ENCODE data around the gene TSSK3.
"Not testable (repeated sequence)": the region's sequence is repeated elsewhere in the genome, so short reads cannot be mapped to it uniquely, and the experiment has no call there.

TSSK3 gene

GRCh38 chr1:32392325-32392724, 30.0 kb downstream of the TSSK3 start:
- no peak overlapping the region for H3K4me3 ChIP-seq (ENCODE audit: low read depth, low read length)
- no peak for DNase-seq (ENCODE audit: low read depth)
- TF ChIP-seq, protein P1, sequence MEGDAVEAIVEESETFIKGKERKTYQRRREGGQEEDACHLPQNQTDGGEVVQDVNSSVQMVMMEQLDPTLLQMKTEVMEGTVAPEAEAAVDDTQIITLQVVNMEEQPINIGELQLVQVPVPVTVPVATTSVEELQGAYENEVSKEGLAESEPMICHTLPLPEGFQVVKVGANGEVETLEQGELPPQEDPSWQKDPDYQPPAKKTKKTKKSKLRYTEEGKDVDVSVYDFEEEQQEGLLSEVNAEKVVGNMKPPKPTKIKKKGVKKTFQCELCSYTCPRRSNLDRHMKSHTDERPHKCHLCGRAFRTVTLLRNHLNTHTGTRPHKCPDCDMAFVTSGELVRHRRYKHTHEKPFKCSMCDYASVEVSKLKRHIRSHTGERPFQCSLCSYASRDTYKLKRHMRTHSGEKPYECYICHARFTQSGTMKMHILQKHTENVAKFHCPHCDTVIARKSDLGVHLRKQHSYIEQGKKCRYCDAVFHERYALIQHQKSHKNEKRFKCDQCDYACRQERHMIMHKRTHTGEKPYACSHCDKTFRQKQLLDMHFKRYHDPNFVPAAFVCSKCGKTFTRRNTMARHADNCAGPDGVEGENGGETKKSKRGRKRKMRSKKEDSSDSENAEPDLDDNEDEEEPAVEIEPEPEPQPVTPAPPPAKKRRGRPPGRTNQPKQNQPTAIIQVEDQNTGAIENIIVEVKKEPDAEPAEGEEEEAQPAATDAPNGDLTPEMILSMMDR (IDR thresholded peaks at IDR 0.05; ENCODE audit: insufficient read depth, low read depth, low read length, missing control alignments), result no peak

GRCh38 chr1:32393136-32393535, 30.8 kb downstream of the TSSK3 start:
- peak overlapping the region; percentile 76 for H3K4me3 ChIP-seq (ENCODE audit: low read depth, low read length)
- TF ChIP-seq, protein P1 (IDR thresholded peaks at IDR 0.05; ENCODE audit: insufficient read depth, low read depth, low read length, missing control alignments), result no peak
- DNase-seq (ENCODE audit: low read depth), result peak; percentile 3

- TF ChIP-seq, protein P1 (IDR thresholded peaks at IDR 0.05; ENCODE audit: insufficient read depth, low read depth, low read length, missing control alignments), result no peak
- peak; percentile 35 for DNase-seq (ENCODE audit: low read depth)
- H3K4me3 ChIP-seq (ENCODE audit: low read depth, low read length), result peak overlapping the region; percentile 76
Measured at GRCh38 chr1:32393832-32394140, 31.4 kb downstream of the TSSK3 start.

DNA sequence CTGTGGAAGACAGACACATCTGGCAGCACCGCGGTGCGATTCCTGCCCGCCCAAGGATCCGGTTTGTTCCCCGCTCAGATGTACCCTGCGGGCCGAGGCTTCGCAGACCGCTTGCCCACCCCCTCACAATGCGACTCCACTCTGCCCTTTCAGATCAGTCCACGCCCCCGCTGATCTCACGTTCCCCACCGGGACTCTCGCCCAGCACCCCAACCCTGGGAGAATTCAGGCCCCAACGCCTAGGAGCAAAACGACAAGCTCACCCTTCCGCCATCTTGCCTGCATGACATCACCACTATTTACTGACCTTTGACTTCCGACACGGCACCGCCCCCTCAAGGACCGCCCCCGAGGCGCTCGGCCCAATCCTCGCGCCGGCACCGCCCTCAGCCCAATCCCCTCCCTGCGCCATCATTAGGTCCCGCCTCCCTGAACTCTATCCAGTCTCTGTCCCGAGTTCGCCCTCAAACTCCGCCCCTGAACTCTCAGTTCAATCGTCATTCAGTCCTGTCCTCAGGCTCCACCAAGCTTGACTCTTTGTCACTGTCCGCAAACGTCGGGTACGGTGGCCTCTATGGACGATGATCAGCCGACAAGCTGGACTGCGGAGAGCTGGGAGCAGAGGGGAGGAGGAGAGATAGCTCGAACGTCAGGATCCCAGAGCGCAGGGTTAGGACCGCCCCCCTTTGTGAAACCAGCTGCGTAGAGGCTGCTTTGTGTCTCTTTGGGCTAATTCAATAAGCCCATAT, 32.0 kb downstream of the TSSK3 start, which contains the start of gene BSDC1:
Gene BSDC1, minus strand, starts transcription at position 301 of the 749 bp plus-strand sequence. Its CDS starts 27 bp downstream, at position 274.
- DNase-seq (ENCODE audit: low read depth), result peak; percentile 98
- peak within 1 kb of the TSS; percentile 76 for H3K4me3 ChIP-seq (ENCODE audit: low read depth, low read length)
- TF ChIP-seq, protein P1 (IDR thresholded peaks at IDR 0.05; ENCODE audit: insufficient read depth, low read depth, low read length, missing control alignments), result no peak

GRCh38 chr1:32394890-32395432, 32.6 kb downstream of the TSSK3 start:
- TF ChIP-seq, protein P1 (IDR thresholded peaks at IDR 0.05; ENCODE audit: insufficient read depth, low read depth, low read length, missing control alignments), result no peak
- H3K4me3 ChIP-seq (ENCODE audit: low read depth, low read length), result peak overlapping the region; percentile 71
- DNase-seq (ENCODE audit: low read depth), result no peak

- not testable (repeated sequence) for H3K4me3 ChIP-seq (ENCODE audit: low read depth, low read length)
Measured at GRCh38 chr1:32396524-32396923, 34.2 kb downstream of the TSSK3 start.

GRCh38 chr1:32398401-32398800, 36.1 kb downstream of the TSSK3 start:
- TF ChIP-seq, protein P1 (IDR thresholded peaks at IDR 0.05; ENCODE audit: insufficient read depth, low read depth, low read length, missing control alignments), result no peak
- H3K4me3 ChIP-seq (ENCODE audit: low read depth, low read length), result no peak overlapping the region
- no peak for DNase-seq (ENCODE audit: low read depth)

More at GRCh38 chr1:32396524-32396923, 34.2 kb downstream of the TSSK3 start:
- not testable (repeated sequence) for DNase-seq (ENCODE audit: low read depth)
